ENCODE measurements around the gene CD8B2. TPM values are rescaled to one million over a fixed set of nuclear protein-coding genes. Genes with fewer than 3 reads are reported as not detected.
"Not testable (repeated sequence)": the region's sequence is repeated elsewhere in the genome, so short reads cannot be mapped to it uniquely, and the experiment has no call there.

Gene CD8B2
- total RNA-seq, 1 experiment from 2014 or later = not detected

DNA sequence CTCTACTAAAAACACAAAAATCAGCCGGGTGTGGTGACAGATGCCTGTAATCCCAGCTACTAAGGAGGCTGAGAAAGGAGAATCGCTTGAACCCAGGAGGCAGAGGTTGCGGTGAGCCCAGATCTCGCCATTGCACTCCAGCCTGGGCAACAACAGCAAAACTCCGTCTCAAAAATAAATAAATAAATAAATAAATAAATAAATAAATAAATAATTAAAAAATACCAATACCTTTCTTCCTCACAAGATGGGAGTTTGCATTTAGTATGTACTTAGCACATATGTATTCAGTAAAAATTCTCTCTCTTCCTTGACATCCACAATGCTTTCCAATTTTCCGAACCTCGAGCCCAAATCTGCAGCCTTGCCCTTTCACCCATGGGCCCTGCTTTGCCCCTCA lies 13.2 kb downstream of the CD8B2 start:
- H3K27ac Mint-ChIP-seq; DNase-seq (ENCODE audit: low spot score); H3K4me3 Mint-ChIP-seq; POLR2A ChIA-PET; H3K36me3 Mint-ChIP-seq; H3K4me1 Mint-ChIP-seq; H3K27me3 Mint-ChIP-seq (ENCODE audit: low read depth); CTCF ChIA-PET; H3K9me3 Mint-ChIP-seq; ATAC-seq: not testable (repeated sequence)

DNA sequence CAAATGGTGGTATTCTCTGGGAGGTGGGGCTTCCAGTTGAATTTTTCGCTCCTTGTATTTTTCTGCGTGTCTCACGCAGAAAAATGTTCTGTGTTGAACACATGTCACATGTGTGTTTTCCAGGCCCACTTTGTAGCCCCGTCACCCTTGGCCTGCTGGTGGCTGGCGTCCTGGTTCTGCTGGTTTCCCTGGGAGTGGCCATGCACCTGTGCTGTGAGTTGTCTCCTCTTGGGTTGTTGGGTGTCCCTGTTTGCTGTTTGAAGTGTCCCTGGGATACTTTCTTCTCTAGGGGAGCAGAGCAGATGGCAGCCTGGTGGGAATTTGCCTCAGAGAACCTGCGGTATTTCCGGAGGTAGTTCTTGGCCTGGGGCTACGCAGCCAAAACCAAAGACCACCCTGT lies 15.2 kb downstream of the CD8B2 start:
- POLR2A ChIA-PET; H3K27ac Mint-ChIP-seq; H3K36me3 Mint-ChIP-seq; H3K27me3 Mint-ChIP-seq (ENCODE audit: low read depth); H3K9me3 Mint-ChIP-seq; ATAC-seq; CTCF ChIA-PET; H3K4me1 Mint-ChIP-seq; H3K4me3 Mint-ChIP-seq; DNase-seq (ENCODE audit: low spot score): not testable (repeated sequence)

DNA sequence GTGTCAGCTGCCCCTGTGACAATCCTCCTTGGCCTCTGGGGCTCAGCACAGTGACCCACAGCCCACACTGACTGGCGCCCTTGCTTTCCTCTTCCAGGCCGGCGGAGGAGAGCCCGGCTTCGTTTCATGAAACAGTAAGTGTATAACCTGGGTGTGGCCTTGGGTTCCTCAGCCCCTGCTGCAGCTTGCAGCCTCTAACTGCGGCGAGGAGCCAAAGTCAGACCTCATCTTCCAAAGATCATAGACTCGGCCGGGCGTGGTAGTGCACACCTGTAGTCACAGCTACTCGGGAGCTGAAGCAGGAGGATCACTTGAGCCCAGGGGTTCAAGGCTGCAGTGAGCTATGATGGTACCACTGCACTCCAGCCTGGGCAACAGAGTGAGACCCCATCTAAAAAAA lies 17.0 kb downstream of the CD8B2 start:
- H3K4me3 Mint-ChIP-seq; H3K36me3 Mint-ChIP-seq; ATAC-seq; H3K9me3 Mint-ChIP-seq; DNase-seq (ENCODE audit: low spot score); H3K27me3 Mint-ChIP-seq (ENCODE audit: low read depth); H3K4me1 Mint-ChIP-seq; CTCF ChIA-PET; POLR2A ChIA-PET; H3K27ac Mint-ChIP-seq: not testable (repeated sequence)

DNA sequence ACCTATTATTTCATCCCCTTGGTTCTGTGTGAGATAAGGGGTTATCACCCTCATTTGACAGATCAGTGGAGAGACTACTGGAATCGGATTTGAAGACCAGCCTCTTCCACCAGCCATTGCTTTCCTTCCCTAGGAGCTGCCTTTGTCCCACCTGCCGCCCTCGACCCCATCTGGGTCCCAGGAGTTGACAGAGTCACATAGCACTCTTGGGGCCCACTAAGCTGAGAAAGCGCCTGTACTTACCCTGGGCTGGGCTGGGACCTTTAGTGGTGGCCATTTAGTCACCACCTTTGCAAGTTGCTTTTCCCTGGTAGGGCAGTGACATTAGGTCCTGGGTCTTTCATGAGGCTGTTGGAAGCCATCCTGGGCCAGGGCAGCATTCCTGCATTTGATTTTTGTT lies 17.6 kb downstream of the CD8B2 start:
- DNase-seq (ENCODE audit: low spot score); H3K9me3 Mint-ChIP-seq; CTCF ChIA-PET; H3K27ac Mint-ChIP-seq; H3K4me3 Mint-ChIP-seq; ATAC-seq; POLR2A ChIA-PET; H3K27me3 Mint-ChIP-seq (ENCODE audit: low read depth); H3K36me3 Mint-ChIP-seq; H3K4me1 Mint-ChIP-seq: not testable (repeated sequence)

DNA sequence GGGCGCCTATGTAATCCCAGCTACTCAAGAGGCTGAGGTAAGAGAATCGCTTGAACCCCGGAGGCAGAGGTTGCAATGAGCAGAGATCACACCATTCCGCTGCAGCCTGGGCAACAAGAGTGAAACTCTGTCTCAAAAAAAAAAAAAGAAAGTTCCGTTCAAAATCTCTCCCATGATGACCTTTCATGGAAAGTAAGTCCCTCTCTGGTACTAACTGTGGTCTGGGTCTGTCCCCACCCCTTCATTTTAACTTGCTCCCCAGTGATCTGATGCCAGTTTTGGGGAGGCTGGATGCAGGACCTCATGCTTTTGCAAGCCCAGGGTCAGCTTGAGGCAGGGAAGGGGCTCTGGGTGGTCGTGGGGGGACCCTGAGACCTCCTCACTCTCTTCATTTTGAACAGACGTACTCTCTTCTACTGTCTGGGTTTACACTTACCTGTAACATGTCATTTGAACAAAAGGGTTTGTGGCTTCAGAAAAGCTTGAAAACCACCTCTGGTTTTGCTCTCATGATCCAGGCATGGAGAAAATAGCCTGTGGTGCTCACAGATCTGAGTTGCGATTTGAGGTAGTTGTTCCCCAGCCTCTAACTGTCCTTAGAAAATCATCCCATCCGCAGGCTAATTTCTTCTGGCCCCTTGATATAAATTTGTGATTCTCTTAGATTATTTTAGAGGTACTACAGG lies 19.0 kb downstream of the CD8B2 start:
- H3K36me3 Mint-ChIP-seq; H3K4me3 Mint-ChIP-seq; H3K4me1 Mint-ChIP-seq; H3K27ac Mint-ChIP-seq; H3K9me3 Mint-ChIP-seq; CTCF ChIA-PET; ATAC-seq; POLR2A ChIA-PET; DNase-seq (ENCODE audit: low spot score); H3K27me3 Mint-ChIP-seq (ENCODE audit: low read depth): not testable (repeated sequence)

DNA sequence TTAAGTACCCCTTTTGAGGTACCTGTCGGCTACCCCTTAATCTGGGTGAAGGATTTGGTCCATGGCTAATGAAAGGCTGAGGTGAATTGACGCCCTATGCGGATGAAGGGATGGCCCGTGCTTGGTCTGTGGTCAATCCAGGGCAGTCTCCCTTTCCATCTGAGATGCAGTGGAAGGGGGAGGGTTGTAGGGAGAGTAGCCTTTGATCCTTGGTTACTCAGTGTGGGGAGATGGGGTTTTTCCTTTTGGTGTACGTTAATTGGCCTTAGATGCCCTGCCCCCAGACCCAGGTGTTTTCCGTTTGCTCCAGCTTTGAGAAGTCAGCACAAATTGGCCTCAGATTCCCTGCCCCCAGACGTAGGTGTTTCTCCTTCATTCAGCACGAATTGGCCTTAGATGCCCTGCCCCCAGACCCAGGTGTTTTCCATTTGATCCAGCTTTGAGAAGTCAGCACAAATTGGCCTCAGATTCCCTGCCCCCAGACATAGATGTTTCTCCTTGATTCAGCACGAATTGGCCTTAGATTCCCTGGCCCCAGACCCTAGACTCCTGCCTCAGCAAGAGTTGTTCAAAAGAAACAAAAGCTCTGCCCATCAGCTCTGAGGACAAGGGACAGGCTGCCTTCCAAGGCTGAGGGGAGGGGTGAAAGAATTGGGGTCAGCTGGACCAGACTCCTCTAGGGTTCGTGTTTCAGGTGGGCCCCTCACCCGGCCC lies 21.7 kb downstream of the CD8B2 start:
- ATAC-seq; H3K4me1 Mint-ChIP-seq; H3K36me3 Mint-ChIP-seq; H3K9me3 Mint-ChIP-seq; DNase-seq (ENCODE audit: low spot score); H3K27ac Mint-ChIP-seq; H3K27me3 Mint-ChIP-seq (ENCODE audit: low read depth); CTCF ChIA-PET; H3K4me3 Mint-ChIP-seq; POLR2A ChIA-PET: not testable (repeated sequence)

DNA sequence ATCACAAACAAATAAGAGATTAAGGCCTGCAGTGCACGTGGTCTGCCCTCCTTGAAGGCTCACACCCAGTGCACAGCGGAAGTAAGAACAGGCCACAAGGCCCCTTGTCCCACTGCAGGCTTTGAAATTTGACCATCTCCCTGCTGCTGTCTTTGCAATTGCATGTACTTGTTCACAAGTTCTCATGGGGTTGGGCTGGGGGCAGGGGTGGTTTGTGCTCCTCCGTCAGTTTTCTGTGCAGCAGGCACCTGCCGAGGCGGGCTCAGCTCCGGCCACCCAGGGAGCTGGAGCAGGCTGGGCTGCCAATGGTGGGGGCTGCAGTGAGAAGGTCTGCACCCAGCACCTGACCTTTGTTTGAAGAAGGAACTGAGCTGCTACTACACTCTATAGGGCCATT lies 22.2 kb downstream of the CD8B2 start:
- H3K36me3 Mint-ChIP-seq, H3K9me3 Mint-ChIP-seq, POLR2A ChIA-PET: not testable (repeated sequence)

DNA sequence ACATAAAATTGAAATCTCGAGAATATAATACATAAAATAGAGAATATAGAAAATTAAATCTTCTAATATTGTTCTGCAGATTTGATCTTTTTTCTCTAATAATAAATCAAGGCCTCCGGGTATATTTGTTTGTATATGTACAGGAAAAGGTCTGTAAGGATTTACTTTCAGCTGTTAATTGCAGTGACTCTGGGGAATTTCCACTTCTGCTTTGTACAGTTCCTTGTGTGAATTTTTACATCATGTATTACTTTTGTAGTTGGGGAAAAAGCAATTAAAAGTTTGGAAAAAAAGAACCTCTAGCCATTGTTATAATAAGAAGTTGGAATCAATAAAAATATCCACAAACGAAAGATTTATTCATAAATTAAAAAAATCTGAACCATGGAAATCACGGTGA lies 23.6 kb downstream of the CD8B2 start:
- H3K27ac Mint-ChIP-seq; H3K36me3 Mint-ChIP-seq; H3K27me3 Mint-ChIP-seq (ENCODE audit: low read depth); H3K9me3 Mint-ChIP-seq; POLR2A ChIA-PET; ATAC-seq; H3K4me1 Mint-ChIP-seq; H3K4me3 Mint-ChIP-seq; DNase-seq (ENCODE audit: low spot score); CTCF ChIA-PET: not testable (repeated sequence)

More for the DNA sequence above, 22.2 kb downstream of the CD8B2 start:
- H3K27me3 Mint-ChIP-seq (ENCODE audit: low read depth); H3K4me3 Mint-ChIP-seq; CTCF ChIA-PET; ATAC-seq; DNase-seq (ENCODE audit: low spot score); H3K27ac Mint-ChIP-seq; H3K4me1 Mint-ChIP-seq: not testable (repeated sequence)

DNA sequence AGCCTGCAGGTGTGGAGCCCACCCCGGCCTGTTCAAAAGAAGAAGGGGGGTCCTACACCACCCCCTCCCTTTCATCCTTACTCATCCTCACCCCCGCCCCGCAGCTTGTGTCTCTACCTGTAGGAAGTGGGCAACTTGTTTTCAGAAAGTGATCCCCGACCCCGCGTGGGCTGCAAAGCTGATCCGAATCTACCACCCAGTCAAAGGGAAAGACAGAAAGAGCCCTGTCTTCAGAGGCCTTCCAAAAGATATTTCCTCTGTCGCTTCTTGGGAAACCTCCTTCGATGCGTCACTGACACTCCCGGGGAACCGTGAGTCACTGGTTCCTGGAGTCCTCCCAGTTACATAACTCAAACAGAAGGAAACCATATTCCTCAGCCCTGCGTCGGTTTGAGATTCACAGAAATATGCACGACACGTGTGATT lies 24.3 kb downstream of the CD8B2 start:
- H3K27ac Mint-ChIP-seq; H3K27me3 Mint-ChIP-seq (ENCODE audit: low read depth); H3K4me3 Mint-ChIP-seq; ATAC-seq; POLR2A ChIA-PET; H3K36me3 Mint-ChIP-seq; H3K9me3 Mint-ChIP-seq; DNase-seq (ENCODE audit: low spot score); CTCF ChIA-PET; H3K4me1 Mint-ChIP-seq: not testable (repeated sequence)

DNA sequence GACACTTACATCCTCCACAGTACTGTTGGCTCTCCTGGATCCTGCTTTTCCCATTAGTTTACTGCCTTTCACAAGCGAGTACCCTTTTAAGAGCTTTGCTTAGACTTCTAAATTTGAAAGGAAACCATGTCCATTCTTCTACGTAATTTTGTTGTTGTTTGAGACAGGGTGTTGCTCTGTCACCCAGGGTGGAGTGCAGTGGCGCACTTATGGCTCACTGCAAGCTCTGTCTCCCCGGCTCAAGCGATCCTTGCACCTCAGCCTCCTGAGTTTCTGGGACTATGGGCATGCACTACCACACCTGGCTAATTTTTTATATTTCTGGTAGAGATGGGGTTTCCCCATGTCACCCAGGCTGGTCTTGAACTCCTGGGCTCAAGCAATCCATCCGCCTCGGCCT lies 24.8 kb downstream of the CD8B2 start:
- not testable (repeated sequence) for ATAC-seq

DNA sequence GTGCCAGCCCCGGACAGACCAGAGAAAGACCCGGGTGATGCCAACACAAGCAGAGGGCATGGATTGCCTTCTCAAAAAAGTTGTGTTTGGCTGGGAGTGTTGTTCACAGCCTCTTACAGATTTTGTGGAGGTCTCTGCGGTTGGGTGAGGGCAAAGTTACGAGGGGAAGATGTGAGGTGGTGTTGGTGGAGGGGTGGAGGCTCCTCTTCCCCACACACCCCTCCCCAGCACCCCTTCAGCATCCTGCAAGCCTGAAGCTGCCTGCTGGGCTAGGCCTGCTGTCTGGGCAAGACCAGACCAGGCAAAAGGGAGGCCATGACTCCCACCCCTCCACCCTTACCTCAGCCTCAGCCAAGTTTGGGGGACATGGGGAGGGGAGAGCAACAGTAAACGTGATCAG lies 26.2 kb downstream of the CD8B2 start:
- H3K4me3 Mint-ChIP-seq; H3K9me3 Mint-ChIP-seq; H3K4me1 Mint-ChIP-seq; DNase-seq (ENCODE audit: low spot score); CTCF ChIA-PET; H3K36me3 Mint-ChIP-seq; H3K27me3 Mint-ChIP-seq (ENCODE audit: low read depth); ATAC-seq; H3K27ac Mint-ChIP-seq; POLR2A ChIA-PET: not testable (repeated sequence)

More for the DNA sequence above, 24.8 kb downstream of the CD8B2 start:
- H3K9me3 Mint-ChIP-seq; DNase-seq (ENCODE audit: low spot score); CTCF ChIA-PET; POLR2A ChIA-PET; H3K27me3 Mint-ChIP-seq (ENCODE audit: low read depth); H3K4me3 Mint-ChIP-seq; H3K27ac Mint-ChIP-seq; H3K36me3 Mint-ChIP-seq; H3K4me1 Mint-ChIP-seq: not testable (repeated sequence)

DNA sequence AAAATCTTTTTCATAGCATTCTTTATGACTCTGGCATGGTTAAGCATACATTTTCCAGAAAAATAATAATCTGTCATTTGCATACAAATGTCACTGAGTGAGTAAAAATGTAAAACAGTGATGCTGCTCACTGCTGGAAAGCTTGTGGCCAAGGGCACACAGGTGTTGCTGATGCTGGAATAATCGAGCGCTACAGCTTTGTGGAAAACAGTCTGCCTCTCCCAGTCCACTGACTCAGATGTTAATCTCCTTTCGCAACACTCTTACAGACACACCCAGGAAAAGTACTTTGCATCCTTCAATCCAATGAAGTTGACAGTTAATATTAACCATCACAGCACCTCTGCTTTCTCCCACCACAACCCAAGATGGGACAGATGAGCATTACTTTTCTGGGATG lies 27.7 kb downstream of the CD8B2 start:
- CTCF ChIA-PET; POLR2A ChIA-PET; H3K9me3 Mint-ChIP-seq; ATAC-seq; H3K4me1 Mint-ChIP-seq; H3K36me3 Mint-ChIP-seq; H3K27me3 Mint-ChIP-seq (ENCODE audit: low read depth); H3K27ac Mint-ChIP-seq; H3K4me3 Mint-ChIP-seq; DNase-seq (ENCODE audit: low spot score): not testable (repeated sequence)
